ENCODE results near the gene MYO5C. TPM values are rescaled to one million over a fixed set of nuclear protein-coding genes. Genes with fewer than 3 reads are reported as not detected.

Gene MYO5C
- total RNA-seq, 4 donors from 2014 or later = 9.2 to 61.8 (median 21.4) TPM

DNA sequence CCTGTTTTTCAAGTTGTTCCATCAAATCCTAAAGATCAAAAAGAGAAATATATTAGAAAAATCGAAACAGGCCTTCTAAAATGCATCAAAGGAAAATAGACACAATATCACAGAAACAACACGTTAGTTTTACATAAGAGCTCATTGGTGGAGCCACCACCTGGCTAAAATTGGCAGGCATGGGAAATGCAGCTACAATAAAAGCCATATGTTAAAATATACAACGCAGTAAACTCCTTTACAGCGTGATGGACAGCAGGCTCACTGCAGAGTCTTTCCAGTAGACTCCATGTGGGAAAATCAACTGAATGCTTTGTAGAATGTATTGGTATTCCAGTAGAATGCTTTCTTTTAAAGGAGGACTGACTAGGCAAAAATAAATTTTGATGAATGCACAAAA lies 40.9 kb upstream of the MYO5C start:
- TF ChIP-seq, protein P1, sequence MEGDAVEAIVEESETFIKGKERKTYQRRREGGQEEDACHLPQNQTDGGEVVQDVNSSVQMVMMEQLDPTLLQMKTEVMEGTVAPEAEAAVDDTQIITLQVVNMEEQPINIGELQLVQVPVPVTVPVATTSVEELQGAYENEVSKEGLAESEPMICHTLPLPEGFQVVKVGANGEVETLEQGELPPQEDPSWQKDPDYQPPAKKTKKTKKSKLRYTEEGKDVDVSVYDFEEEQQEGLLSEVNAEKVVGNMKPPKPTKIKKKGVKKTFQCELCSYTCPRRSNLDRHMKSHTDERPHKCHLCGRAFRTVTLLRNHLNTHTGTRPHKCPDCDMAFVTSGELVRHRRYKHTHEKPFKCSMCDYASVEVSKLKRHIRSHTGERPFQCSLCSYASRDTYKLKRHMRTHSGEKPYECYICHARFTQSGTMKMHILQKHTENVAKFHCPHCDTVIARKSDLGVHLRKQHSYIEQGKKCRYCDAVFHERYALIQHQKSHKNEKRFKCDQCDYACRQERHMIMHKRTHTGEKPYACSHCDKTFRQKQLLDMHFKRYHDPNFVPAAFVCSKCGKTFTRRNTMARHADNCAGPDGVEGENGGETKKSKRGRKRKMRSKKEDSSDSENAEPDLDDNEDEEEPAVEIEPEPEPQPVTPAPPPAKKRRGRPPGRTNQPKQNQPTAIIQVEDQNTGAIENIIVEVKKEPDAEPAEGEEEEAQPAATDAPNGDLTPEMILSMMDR (IDR thresholded peaks at IDR 0.05; ENCODE audit: low read depth) = no peak

DNA sequence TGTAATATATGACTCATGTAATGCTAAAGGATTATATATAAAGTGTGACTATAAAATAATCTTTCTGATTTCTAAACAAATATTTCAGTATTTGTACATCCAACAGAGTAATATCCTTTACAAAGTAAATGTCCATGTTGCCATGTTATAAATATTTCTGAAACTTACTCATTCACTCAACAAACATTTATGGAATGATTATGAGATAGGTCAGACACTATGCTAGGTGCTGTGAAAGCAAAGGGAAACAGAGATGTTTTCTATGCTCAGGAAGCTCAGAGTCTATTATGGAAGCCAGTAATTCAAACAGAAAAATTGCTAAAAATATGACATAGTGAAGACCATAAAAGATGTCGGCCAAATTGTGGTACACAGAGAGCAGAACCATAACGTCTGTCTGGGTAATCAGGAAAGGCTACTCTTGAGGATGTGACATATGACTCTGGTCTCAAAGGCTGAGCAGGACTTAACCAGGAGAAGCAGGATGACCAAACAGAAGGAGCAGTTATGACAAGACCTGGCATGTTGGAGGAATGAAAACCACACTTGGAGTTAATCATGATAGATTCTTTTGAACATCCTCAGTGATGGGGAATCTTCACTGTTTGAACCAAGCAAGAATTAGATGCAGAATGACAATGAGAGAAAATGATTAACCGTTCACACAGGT lies 39.0 kb upstream of the MYO5C start:
- TF ChIP-seq, protein P1 (IDR thresholded peaks at IDR 0.05; ENCODE audit: low read depth) = no peak

DNA sequence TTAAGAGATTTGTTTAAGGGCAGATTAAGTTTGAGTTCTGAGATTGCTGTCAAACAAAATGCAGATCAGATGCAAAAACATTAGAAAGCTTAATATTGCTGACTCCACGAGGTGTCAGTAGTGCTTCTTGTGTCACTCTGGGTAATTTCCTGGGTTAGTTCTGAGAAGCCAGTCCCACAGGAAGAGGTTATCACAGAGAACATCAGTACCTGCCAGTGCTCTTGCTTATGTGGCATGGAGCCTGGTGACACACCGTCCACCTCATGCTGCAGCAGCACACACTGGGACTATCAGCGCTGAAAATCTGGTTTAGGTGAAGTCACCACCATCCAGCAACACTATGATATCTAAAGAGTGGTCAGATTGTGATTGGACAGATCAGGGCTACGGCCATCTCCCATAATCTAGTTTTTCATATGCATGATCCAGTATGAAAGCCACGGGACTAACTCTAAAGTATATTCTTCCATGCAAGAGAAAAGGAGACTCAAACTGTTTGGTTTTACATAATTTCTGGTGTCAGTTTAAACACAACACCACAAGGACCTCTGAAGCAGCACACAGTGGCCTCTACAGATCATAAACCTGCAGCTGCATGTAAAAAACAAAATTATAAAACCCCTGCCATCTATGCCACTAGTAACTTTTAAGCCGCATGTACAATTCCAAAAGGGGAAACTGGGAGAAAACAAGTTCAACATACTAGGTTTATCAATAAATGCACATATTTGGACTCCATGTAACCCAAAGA lies 36.1 kb upstream of the MYO5C start:
- TF ChIP-seq, protein P1 (IDR thresholded peaks at IDR 0.05; ENCODE audit: low read depth) = no peak

DNA sequence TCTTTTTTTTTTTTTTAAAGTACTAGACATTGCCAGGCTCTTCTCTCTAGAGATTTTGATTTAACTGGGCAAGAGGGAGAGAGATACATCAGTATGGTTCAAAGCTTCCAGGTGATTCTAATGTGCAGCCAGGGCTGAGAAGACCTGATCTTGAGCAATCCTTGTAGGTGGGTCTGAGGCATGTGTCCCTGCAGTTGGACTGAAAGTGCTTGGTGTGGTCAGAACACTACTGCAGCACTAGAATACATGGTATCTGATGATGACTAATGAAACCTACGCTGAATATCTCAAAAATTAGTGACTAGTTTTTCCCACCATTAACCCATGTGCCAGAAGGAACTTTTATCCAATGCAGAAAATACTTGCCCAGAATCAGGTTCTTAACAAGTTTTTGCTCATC lies 34.4 kb upstream of the MYO5C start:
- TF ChIP-seq, protein P1 (IDR thresholded peaks at IDR 0.05; ENCODE audit: low read depth) = no peak

DNA sequence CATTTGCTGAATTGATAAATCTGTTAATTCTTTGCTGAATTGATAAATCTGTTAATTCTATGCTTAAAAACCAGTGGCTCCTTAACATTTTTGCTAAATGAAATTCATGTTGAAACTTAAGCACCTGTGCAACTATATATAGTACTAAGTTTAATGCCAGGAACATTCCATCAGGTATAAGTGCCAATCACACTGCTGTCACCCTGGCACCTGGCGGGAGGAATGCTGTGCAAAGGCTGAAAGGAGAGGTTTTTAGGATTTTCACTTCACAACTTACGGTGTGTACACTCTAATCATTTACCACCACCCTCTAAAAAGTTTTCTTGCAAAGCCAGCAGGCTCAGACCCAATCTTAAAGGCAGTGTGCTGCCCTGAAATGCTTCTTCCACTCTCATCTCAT lies 33.5 kb upstream of the MYO5C start:
- TF ChIP-seq, protein P1 (IDR thresholded peaks at IDR 0.05; ENCODE audit: low read depth) = no peak

DNA sequence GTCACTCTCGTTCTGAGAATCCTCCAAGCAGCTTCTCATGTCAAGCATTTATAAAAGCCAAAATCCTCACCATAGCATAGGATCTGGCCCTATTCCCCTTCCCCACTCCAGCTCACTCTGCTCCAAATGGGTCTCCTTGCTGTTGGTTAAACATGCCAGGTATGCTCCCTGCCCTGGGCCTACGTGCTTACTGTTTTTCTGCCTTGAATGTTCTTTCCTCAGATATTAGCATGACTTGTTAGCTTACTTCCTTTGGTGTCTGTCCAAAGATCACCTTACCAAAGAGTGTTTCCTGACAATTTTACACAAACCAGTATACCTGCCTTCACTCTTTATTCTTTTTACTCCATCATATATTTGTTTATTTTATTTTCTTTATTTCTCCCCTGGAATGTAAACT lies 33.1 kb upstream of the MYO5C start:
- TF ChIP-seq, protein P1 (IDR thresholded peaks at IDR 0.05; ENCODE audit: low read depth) = no peak

GRCh38 chr15:52326756-52327155 lies 31.2 kb upstream of the MYO5C start:
- TF ChIP-seq, protein P1 (IDR thresholded peaks at IDR 0.05; ENCODE audit: low read depth) = no peak

Measured in subcutaneous adipose tissue (tissue), 4 donors.